ENCODE data around the gene ARL4C. TPM values are rescaled to one million over a fixed set of nuclear protein-coding genes. Genes with fewer than 3 reads are reported as not detected.

Gene ARL4C
- total and polyA plus RNA-seq, 2 of the 8 experiments (the other 6 are each of a cell fraction or from before 2014, with no cell fraction given), result 7.0 to 16.9 TPM

DNA sequence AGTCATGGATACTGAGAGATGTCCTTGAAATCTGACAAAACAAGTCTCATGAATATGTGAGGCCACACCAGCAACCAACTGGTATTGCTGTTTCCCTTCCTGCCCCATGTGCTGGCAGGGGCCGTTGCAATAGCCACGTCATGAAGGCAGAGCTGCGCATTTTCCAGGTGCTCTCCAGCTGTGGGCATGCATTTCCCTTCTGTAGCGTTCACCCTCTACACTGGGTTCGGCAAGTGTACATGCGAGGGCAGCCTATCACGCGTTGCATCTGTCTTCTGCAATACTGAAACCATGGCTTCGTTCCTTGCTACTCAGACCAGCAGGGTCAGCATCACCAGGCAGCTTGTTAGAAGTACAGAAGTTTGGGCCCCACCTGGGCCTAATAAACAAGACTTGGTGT, 17.4 kb downstream of the ARL4C start (continued):
- TF ChIP-seq, protein P1, sequence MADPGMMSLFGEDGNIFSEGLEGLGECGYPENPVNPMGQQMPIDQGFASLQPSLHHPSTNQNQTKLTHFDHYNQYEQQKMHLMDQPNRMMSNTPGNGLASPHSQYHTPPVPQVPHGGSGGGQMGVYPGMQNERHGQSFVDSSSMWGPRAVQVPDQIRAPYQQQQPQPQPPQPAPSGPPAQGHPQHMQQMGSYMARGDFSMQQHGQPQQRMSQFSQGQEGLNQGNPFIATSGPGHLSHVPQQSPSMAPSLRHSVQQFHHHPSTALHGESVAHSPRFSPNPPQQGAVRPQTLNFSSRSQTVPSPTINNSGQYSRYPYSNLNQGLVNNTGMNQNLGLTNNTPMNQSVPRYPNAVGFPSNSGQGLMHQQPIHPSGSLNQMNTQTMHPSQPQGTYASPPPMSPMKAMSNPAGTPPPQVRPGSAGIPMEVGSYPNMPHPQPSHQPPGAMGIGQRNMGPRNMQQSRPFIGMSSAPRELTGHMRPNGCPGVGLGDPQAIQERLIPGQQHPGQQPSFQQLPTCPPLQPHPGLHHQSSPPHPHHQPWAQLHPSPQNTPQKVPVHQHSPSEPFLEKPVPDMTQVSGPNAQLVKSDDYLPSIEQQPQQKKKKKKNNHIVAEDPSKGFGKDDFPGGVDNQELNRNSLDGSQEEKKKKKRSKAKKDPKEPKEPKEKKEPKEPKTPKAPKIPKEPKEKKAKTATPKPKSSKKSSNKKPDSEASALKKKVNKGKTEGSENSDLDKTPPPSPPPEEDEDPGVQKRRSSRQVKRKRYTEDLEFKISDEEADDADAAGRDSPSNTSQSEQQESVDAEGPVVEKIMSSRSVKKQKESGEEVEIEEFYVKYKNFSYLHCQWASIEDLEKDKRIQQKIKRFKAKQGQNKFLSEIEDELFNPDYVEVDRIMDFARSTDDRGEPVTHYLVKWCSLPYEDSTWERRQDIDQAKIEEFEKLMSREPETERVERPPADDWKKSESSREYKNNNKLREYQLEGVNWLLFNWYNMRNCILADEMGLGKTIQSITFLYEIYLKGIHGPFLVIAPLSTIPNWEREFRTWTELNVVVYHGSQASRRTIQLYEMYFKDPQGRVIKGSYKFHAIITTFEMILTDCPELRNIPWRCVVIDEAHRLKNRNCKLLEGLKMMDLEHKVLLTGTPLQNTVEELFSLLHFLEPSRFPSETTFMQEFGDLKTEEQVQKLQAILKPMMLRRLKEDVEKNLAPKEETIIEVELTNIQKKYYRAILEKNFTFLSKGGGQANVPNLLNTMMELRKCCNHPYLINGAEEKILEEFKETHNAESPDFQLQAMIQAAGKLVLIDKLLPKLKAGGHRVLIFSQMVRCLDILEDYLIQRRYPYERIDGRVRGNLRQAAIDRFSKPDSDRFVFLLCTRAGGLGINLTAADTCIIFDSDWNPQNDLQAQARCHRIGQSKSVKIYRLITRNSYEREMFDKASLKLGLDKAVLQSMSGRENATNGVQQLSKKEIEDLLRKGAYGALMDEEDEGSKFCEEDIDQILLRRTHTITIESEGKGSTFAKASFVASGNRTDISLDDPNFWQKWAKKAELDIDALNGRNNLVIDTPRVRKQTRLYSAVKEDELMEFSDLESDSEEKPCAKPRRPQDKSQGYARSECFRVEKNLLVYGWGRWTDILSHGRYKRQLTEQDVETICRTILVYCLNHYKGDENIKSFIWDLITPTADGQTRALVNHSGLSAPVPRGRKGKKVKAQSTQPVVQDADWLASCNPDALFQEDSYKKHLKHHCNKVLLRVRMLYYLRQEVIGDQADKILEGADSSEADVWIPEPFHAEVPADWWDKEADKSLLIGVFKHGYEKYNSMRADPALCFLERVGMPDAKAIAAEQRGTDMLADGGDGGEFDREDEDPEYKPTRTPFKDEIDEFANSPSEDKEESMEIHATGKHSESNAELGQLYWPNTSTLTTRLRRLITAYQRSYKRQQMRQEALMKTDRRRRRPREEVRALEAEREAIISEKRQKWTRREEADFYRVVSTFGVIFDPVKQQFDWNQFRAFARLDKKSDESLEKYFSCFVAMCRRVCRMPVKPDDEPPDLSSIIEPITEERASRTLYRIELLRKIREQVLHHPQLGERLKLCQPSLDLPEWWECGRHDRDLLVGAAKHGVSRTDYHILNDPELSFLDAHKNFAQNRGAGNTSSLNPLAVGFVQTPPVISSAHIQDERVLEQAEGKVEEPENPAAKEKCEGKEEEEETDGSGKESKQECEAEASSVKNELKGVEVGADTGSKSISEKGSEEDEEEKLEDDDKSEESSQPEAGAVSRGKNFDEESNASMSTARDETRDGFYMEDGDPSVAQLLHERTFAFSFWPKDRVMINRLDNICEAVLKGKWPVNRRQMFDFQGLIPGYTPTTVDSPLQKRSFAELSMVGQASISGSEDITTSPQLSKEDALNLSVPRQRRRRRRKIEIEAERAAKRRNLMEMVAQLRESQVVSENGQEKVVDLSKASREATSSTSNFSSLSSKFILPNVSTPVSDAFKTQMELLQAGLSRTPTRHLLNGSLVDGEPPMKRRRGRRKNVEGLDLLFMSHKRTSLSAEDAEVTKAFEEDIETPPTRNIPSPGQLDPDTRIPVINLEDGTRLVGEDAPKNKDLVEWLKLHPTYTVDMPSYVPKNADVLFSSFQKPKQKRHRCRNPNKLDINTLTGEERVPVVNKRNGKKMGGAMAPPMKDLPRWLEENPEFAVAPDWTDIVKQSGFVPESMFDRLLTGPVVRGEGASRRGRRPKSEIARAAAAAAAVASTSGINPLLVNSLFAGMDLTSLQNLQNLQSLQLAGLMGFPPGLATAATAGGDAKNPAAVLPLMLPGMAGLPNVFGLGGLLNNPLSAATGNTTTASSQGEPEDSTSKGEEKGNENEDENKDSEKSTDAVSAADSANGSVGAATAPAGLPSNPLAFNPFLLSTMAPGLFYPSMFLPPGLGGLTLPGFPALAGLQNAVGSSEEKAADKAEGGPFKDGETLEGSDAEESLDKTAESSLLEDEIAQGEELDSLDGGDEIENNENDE (IDR thresholded peaks at IDR 0.05; ENCODE audit: insufficient replicate concordance, low read length), result no peak
- TF ChIP-seq BCL11A (IDR thresholded peaks at IDR 0.05; ENCODE audit: low read depth in 2 of 2, low read length in 2 of 2), result no peak
- no peak for TF ChIP-seq SIN3A (conservative IDR thresholded peaks at IDR 0.05 in 1 of 2, IDR thresholded peaks at IDR 0.05 in 1 of 2; ENCODE audit: low read depth in 1 of 2, low read length in 2 of 2)
- no peak for TF ChIP-seq JUN (IDR thresholded peaks at IDR 0.05; ENCODE audit: low read depth, low read length)
- TF ChIP-seq, protein P2, sequence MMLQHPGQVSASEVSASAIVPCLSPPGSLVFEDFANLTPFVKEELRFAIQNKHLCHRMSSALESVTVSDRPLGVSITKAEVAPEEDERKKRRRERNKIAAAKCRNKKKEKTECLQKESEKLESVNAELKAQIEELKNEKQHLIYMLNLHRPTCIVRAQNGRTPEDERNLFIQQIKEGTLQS (IDR thresholded peaks at IDR 0.05; ENCODE audit: insufficient read depth, low read depth, low read length), result no peak
- TF ChIP-seq CHD2 (IDR thresholded peaks at IDR 0.05; ENCODE audit: low read length), result no peak
- no peak for TF ChIP-seq RBBP5 (IDR thresholded peaks at IDR 0.05; ENCODE audit: borderline replicate concordance, low read depth, low read length)
- TF ChIP-seq RXRA (IDR thresholded peaks at IDR 0.05; ENCODE audit: insufficient read depth, low read depth, low read length), result no peak
- TF ChIP-seq ZNF274 (IDR thresholded peaks at IDR 0.05; ENCODE audit: borderline replicate concordance, extremely low read depth, low read length), result no peak
- no peak for TF ChIP-seq SAP30 (IDR thresholded peaks at IDR 0.05; ENCODE audit: insufficient read depth, insufficient replicate concordance, low read length)
- TF ChIP-seq SIRT6 (IDR thresholded peaks at IDR 0.05; ENCODE audit: low read length), result no peak
